HEK293T (cell line): ENCODE measurements around the gene RTRAF.
A peak's percentile ranks its signal among the peaks of the same experiment; 100 is the strongest.

Source experiments
- CTCF ChIA-PET: fragments of 350-600 bp; formaldehyde crosslinking; extraction: SDS; loops from one replicate; lab custom pipeline; 2021; ENCODE audit warnings: antibody characterized with exemption, inconsistent platforms; lab: Yijun Ruan, JAX
- POLR2A ChIA-PET: fragments of 350-600 bp; formaldehyde crosslinking; extraction: SDS; loops from one replicate; lab custom pipeline; 2020; ENCODE audit warnings: antibody characterized with exemption, inconsistent platforms; lab: Yijun Ruan, JAX
- DNase-seq: peaks from one replicate; pipeline ENCODE4 v3.0.0; 2012; ENCODE audit warnings: mixed read lengths; ENCODE audit errors: extremely low spot score
- ARNT ChIP-seq: fragments of 450-650 bp; IDR thresholded peaks from 2 replicates; pipeline ENCODE4 v1.6.1; 2017; ENCODE audit warnings: mild to moderate bottlenecking
- BHLHE40 ChIP-seq: fragments of 450-650 bp; IDR thresholded peaks from 2 replicates; pipeline ENCODE4 v1.6.1; 2016; ENCODE audit warnings: mild to moderate bottlenecking, moderate library complexity, borderline replicate concordance
- CTBP1 ChIP-seq: fragments of 450-650 bp; IDR thresholded peaks from 2 replicates; pipeline ENCODE4 v1.6.1; 2016; ENCODE audit warnings: borderline replicate concordance
- ELF4 ChIP-seq: fragments of 450-650 bp; IDR thresholded peaks from 2 replicates; pipeline ENCODE4 v1.6.1; 2017; ENCODE audit warnings: antibody characterized with exemption
- FOXA1 ChIP-seq: fragments of 450-650 bp; IDR thresholded peaks from 2 replicates; pipeline ENCODE4 v1.6.1; 2016; ENCODE audit warnings: mild to moderate bottlenecking
- FOXK2 ChIP-seq: fragments of 450-650 bp; IDR thresholded peaks from 2 replicates; pipeline ENCODE4 v1.6.1; 2016; ENCODE audit warnings: mild to moderate bottlenecking
- FOXM1 ChIP-seq: fragments of 450-650 bp; IDR thresholded peaks from 2 replicates; pipeline ENCODE4 v1.6.1; 2017; ENCODE audit warnings: mild to moderate bottlenecking, borderline replicate concordance
- HDGF ChIP-seq: fragments of 450-650 bp; IDR thresholded peaks from 2 replicates; pipeline ENCODE4 v1.6.1; 2017; ENCODE audit warnings: antibody characterized with exemption, borderline replicate concordance
- L3MBTL2 ChIP-seq: fragments of 450-650 bp; conservative IDR thresholded peaks from 2 replicates; pipeline ENCODE4 v1.6.1; 2016; ENCODE audit warnings: mild to moderate bottlenecking
- LEF1 ChIP-seq: fragments of 450-650 bp; IDR thresholded peaks from 2 replicates; pipeline ENCODE4 v1.6.1; 2017; ENCODE audit warnings: mild to moderate bottlenecking, borderline replicate concordance
- NFRKB ChIP-seq: fragments of 450-650 bp; IDR thresholded peaks from 2 replicates; pipeline ENCODE4 v1.6.1; 2016; ENCODE audit warnings: mild to moderate bottlenecking, moderate library complexity
- SP1 ChIP-seq: fragments of 450-650 bp; IDR thresholded peaks from 2 replicates; pipeline ENCODE4 v1.6.1; 2017
- SUZ12 ChIP-seq: fragments of 450-650 bp; IDR thresholded peaks from 2 replicates; pipeline ENCODE4 v1.6.1; 2016; ENCODE audit warnings: mild to moderate bottlenecking
- TARDBP ChIP-seq: fragments of 450-650 bp; IDR thresholded peaks from 2 replicates; pipeline ENCODE4 v1.6.1; 2016
- ZNF384 ChIP-seq: fragments of 450-650 bp; IDR thresholded peaks from 2 replicates; pipeline ENCODE4 v1.6.1; 2016
- TF ChIP-seq, protein P1 (sequence below): fragments of 450-650 bp; IDR thresholded peaks from 2 replicates; pipeline ENCODE4 v1.6.1; 2016

RTRAF gene

DNA sequence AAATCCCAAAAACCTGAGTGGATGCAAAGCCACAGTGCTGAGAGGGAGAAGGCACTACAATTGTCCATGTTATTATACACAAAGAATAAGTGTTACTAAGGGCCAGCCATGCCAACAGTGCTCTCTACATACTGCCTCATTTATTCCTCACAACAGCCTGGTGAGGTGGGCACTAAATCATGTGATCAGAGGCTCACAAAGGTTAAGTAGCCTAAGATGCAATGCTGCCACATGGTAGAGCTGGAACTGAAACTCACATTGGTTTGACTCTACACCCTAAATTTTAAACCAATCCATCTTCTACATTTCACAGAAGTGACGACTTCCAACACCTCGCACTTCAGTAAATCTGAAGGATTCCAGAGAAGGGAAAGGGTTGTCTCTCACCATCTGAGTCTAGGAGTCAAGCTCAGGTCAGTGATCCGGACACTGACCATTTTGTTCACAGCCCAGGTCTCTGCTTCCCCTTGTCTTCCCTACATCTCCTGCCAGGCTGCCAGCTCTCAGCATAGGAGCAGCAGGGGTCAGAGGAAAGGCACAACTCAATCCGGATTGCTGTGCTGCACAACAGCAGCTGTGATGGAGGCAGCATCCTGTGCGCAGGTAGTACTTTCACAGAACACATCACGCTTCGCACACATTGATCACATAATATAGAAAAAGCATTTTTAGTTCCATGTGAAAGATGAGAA, 49.9 kb downstream of the RTRAF start:
- ChIA-PET POLR2A (no interaction called here), CTCF (no interaction called here)
- TF ChIP-seq SP1 (no peak), ELF4 (no peak), L3MBTL2 (no peak), BHLHE40 (no peak), TARDBP (no peak), SUZ12 (no peak), HDGF (no peak), NFRKB (no peak), FOXK2 (no peak), LEF1 (no peak), ZNF384 (no peak), ARNT (no peak), FOXA1 (no peak), CTBP1 (no peak), FOXM1 (no peak)
- TF ChIP-seq, protein P1, sequence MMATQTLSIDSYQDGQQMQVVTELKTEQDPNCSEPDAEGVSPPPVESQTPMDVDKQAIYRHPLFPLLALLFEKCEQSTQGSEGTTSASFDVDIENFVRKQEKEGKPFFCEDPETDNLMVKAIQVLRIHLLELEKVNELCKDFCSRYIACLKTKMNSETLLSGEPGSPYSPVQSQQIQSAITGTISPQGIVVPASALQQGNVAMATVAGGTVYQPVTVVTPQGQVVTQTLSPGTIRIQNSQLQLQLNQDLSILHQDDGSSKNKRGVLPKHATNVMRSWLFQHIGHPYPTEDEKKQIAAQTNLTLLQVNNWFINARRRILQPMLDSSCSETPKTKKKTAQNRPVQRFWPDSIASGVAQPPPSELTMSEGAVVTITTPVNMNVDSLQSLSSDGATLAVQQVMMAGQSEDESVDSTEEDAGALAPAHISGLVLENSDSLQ = no peak
- DNase-seq = no peak

GRCh38 chr14:52040598-52040997, 51.3 kb downstream of the RTRAF start:
- TF ChIP-seq SP1 (no peak), TARDBP (no peak), FOXK2 (no peak), BHLHE40 (no peak), SUZ12 (no peak), L3MBTL2 (no peak), HDGF (no peak), ELF4 (no peak), FOXA1 (no peak), ARNT (no peak), ZNF384 (no peak), CTBP1 (no peak)
- TF ChIP-seq, protein P1 = no peak
- CTCF ChIA-PET = no interaction called here
- DNase-seq = no peak
- POLR2A ChIA-PET = no interaction called here

DNA sequence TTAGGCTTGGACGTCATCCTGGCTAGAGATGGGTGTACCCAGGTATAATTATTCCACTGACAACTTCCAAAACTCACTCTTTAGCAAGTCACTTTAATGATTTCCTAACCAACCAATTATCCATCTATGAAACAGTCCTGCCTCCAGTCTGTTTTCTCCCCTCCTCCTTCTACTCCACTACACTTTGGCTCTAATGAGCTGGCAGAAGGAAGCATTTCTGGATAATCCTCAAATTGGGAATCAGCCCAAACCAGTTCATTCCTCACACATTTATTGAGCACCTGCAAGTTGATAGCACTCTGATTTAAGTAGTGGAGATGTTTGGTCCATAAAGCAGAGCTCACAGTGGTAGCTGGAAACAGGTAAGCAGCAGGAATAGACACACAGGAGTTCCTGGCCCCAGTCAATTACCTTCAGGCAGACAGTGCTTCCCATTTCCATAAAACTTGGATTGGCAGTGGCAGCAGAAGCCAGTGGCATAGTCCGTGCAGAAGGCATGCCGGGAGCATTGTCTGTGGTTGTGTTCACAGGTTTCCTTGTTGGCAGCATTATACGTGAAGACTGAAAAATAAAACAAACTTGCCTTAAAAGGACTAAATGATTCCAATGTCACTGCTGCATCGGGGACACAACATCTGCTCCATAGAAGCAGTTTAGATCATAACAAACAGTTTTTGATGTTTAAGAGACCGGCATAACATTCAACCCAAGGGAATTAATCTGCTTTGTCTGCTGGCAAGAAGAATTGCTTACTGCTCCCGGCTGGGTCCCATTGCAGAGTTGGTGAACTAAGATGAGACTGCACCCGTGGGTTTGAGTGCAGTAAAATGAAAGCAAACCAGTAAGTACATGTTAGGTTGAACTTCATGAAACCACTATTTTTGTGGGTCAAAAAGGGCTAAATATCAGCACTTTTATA, 53.3 kb downstream of the RTRAF start:
- no peak for DNase-seq
- ChIA-PET CTCF (interaction anchor here (1.7 kb wide), 1 partner anchor 28 kb away, joined by 12 read pairs; no protein-coding TSS in a partner anchor), POLR2A (no interaction called here)
- TF ChIP-seq L3MBTL2 = no peak
- no peak for TF ChIP-seq NFRKB
- TF ChIP-seq FOXM1 = no peak
- no peak for TF ChIP-seq CTBP1
- no peak for TF ChIP-seq LEF1
- TF ChIP-seq ZNF384 = no peak
- TF ChIP-seq ELF4 = no peak
- TF ChIP-seq FOXA1 = no peak
- no peak for TF ChIP-seq SP1
- no peak for TF ChIP-seq BHLHE40
- TF ChIP-seq SUZ12 = no peak
- no peak for TF ChIP-seq FOXK2
- TF ChIP-seq, protein P1 = no peak
- no peak for TF ChIP-seq TARDBP

- TF ChIP-seq FOXM1 = no peak
- no peak for TF ChIP-seq SP1
- TF ChIP-seq, protein P1 = no peak
- no peak for TF ChIP-seq HDGF
- TF ChIP-seq SUZ12 = no peak
- TF ChIP-seq FOXK2 = no peak
- no peak for TF ChIP-seq ARNT
- TF ChIP-seq NFRKB = no peak
- TF ChIP-seq L3MBTL2 = no peak
- TF ChIP-seq BHLHE40 = no peak
- TF ChIP-seq ZNF384 = no peak
- TF ChIP-seq FOXA1 = no peak
- no peak for TF ChIP-seq TARDBP
- no peak for TF ChIP-seq LEF1
- no peak for TF ChIP-seq CTBP1
- no peak for TF ChIP-seq ELF4
These were observed 54.3 kb downstream of the RTRAF start for GRCh38 chr14:52043690-52044089.

More at GRCh38 chr14:52043690-52044089, 54.3 kb downstream of the RTRAF start:
- ChIA-PET CTCF (interaction anchor here (0.6 to 1.7 kb wide), 7 partner anchors 11 to 508 kb away, joined by 3 to 12 read pairs (median 4); no protein-coding TSS in a partner anchor), POLR2A (interaction anchor here (2.0 kb wide), 1 partner anchor 25 kb away, joined by 11 read pairs; the partner anchor contains the start of gene NID2)
- peak; percentile 78 for DNase-seq
